ENCODE data around the gene P4HA2.

Gene P4HA2

GRCh38 chr5:132221781-132222648, 5.6 kb downstream of the P4HA2 start:
- no peak for DNase-seq

- no peak for DNase-seq
Measured at GRCh38 chr5:132220491-132220890, 7.2 kb downstream of the P4HA2 start.

- no peak for DNase-seq
Measured at GRCh38 chr5:132219981-132220380, 7.7 kb downstream of the P4HA2 start.

GRCh38 chr5:132219289-132219970, 8.2 kb downstream of the P4HA2 start:
- DNase-seq, result no peak

GRCh38 chr5:132218321-132218720, 9.3 kb downstream of the P4HA2 start:
- DNase-seq, result no peak

GRCh38 chr5:132215329-132215728, 12.3 kb downstream of the P4HA2 start:
- no peak for DNase-seq

GRCh38 chr5:132214491-132214890, 13.2 kb downstream of the P4HA2 start:
- no peak for DNase-seq

GRCh38 chr5:132213666-132214065, 14.0 kb downstream of the P4HA2 start:
- no peak for DNase-seq

- no peak for DNase-seq
Measured at GRCh38 chr5:132211787-132212186, 15.9 kb downstream of the P4HA2 start.

GRCh38 chr5:132210944-132211343, 16.7 kb downstream of the P4HA2 start:
- DNase-seq, result no peak

- no peak for DNase-seq
Measured at GRCh38 chr5:132209901-132210545, 17.6 kb downstream of the P4HA2 start.

GRCh38 chr5:132209131-132209530, 18.5 kb downstream of the P4HA2 start:
- DNase-seq, result no peak

GRCh38 chr5:132207778-132208177, 19.9 kb downstream of the P4HA2 start:
- no peak for DNase-seq

- no peak for DNase-seq
Measured at GRCh38 chr5:132206782-132207181, 20.9 kb downstream of the P4HA2 start.

- DNase-seq, result no peak
Measured at GRCh38 chr5:132205385-132206125, 22.1 kb downstream of the P4HA2 start.

GRCh38 chr5:132204371-132205135, 23.1 kb downstream of the P4HA2 start:
- no peak for DNase-seq

GRCh38 chr5:132203916-132204315, 23.7 kb downstream of the P4HA2 start:
- DNase-seq, result no peak

GRCh38 chr5:132203464-132203818, 24.2 kb downstream of the P4HA2 start:
- no peak for DNase-seq

GRCh38 chr5:132202711-132203463, 24.8 kb downstream of the P4HA2 start:
- DNase-seq, result no peak

- DNase-seq, result no peak
Measured at GRCh38 chr5:132199116-132199680, 28.5 kb downstream of the P4HA2 start.

GRCh38 chr5:132198571-132198970, 29.1 kb downstream of the P4HA2 start:
- no peak for DNase-seq

Data from stimulated activated CD4-positive, alpha-beta T cell treated with anti-CD3 and anti-CD28 coated beads, Interleukin-2, amount 100 ng/mL, for 48 hours (primary cell).